COR-L47 (cell line): ENCODE data around the gene FEM1C.

Source experiments
- DNase-seq: peaks from one replicate; lab custom pipeline; 2025; lab: John Stamatoyannopoulos, UW

Gene FEM1C

GRCh38 chr5:115477581-115477980 lies 67.0 kb downstream of the FEM1C start:
- no peak for DNase-seq

- DNase-seq: no peak
Measured at GRCh38 chr5:115475788-115476187, 68.8 kb downstream of the FEM1C start.

- no peak for DNase-seq
Measured at GRCh38 chr5:115472271-115473025, 72.1 kb downstream of the FEM1C start.

GRCh38 chr5:115471345-115472063 lies 73.1 kb downstream of the FEM1C start:
- no peak for DNase-seq

GRCh38 chr5:115470921-115471320 lies 73.7 kb downstream of the FEM1C start:
- no peak for DNase-seq
